ENCODE measurements around the gene CEP57L1.
A peak's percentile ranks its signal among the peaks of the same experiment; 100 is the strongest.
"Not testable (repeated sequence)": the region's sequence is repeated elsewhere in the genome, so short reads cannot be mapped to it uniquely, and the experiment has no call there.

The CEP57L1 gene

DNA sequence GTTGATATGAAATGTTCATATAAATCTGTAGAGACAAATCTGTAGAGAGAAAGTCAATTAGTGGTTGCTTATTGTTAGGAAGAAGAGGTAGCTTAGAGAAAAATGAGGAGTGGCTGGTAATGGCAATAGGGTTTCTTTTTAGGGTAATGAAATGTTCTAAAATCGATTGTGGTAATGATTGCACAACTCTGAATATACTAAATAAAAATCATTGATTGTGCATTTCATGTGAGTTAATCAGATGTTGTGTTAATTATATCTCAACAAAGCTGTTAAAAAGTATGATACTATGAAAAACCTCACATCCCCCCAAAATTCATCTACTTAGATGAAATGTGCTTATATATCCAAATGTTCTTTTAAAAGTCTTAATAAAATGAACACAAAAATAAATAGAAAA, 84.2 kb downstream of the CEP57L1 start:
- DNase-seq: no peak

DNA sequence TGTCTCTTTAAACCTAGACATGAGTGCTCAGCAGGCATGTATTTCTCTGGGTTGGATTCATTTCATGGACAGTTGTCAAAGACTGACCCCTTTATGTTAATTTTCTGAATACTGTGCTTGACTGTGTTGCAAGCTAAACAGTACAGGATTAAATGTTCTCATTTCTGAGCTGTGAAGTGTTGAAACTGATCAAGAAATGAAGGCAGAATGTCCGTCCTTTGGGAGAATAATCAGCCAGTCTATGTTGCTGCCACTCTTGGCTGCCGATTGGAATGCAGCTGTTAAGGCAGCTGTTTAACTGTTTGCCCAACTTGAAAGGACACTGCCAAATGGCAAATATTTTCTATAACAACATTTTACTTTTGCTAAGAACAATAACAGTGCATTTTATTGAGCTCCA, 87.3 kb downstream of the CEP57L1 start:
- peak; percentile 16 for DNase-seq

DNA sequence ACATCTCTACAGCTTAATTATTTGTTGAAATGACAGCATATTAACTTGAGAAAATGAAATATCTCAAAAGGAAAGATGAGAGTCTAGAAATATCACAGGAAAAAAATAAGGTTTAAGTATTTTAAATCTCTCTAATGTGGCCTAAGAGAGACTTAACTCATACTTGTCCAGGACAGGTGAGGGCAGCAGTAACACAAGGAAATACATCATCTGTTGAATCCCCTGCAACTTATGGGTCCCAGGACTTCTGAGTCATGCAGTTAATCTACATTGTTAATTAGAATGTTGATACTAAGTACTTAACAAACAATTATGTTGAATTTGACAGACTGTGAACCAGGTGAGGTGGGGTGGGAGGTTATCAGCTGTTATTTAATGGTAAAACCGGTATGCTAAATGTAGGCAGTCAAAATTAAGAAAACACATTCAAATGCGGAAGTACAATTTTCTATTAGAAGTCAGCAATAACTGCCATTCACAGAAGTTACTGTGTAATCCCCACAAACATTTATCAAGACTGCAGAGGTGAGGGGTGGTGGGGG, 87.9 kb downstream of the CEP57L1 start:
- DNase-seq: no peak

DNA sequence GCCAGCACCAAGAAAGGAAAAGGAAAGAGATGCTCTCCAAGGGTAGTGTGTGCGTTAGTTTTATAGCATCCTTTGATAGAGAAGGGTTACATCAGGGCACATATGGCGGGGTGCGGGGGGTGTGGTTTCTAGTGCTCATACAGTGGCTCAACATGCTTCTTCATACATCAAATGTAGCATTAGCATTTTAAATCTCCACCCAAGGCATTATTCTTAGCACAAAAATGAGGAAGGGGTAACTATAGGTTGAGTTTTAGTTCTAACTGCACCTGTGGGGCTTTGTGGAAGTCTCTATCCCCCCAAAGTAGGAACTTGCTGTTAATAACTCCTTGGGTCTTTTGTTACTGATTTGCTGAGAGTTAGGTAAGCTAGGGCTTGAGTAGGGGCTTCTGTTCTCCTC, 89.3 kb downstream of the CEP57L1 start:
- DNase-seq: no peak

DNA sequence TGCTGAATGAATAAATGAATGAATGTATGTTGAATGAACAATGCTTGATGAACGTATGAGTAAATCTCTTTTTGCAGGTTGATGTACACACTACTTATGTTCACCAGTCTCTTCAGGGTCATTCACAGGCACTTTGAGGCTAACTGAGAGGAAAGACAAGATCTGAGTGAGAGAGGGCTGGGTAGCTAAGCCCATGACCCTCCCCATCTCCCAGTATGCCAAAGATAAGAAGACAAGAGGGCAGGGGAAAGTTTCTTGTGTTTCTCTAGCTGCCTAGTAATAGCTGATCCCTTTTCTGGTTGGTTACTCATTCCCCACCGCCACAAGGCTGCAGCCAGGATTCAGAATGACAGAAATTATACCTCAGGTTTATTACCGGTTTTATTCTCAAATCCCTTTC, 90.7 kb downstream of the CEP57L1 start:
- no peak for DNase-seq

DNA sequence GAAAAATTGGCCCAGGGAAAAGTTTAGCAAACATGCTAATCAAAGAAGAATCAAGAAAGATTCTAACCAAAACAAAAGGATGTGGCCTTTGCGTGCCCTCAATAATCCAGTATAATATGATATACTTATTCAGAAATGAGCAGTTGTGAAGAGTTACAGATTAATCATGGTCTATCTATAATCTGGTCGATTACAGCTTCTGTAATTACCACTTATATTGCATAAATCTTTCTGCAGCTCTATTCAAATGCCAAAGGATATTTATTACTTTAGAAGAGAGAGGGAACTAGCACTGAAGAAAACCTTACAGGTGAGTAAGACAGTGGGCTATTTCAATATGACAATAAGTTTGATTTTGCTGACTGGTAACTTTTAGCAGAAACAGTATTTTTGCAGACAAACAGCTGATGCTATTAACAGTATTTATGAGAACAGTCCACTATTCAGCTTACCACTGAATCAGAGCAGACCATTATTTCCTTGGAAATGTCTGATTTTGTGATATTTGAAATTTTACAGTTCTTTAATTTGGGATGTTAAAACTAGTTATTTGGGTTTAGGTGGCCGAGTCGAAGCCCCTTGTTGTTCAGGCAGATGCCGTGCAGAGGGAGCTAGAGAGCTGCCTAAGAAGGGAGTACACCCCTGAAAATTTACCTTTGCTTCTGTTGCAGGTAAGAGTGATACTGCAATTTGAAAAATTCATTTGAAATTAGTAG, 92.2 kb downstream of the CEP57L1 start:
- peak; percentile 72 for DNase-seq

DNA sequence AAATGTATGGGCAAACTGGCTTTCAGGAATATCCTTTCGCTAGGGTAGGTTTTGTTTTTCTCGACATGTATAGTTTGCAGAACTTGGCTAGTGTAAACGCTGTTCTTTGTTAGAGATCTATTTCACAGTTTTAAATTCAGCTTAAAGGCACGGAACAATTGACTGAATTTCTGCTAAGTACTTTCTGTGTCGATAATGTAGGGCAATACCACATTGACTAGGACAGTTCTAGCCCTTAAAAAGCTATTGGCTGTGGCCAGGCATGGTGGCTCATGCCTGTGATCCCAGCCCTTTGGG, 92.8 kb downstream of the CEP57L1 start:
- DNase-seq: no peak

DNA sequence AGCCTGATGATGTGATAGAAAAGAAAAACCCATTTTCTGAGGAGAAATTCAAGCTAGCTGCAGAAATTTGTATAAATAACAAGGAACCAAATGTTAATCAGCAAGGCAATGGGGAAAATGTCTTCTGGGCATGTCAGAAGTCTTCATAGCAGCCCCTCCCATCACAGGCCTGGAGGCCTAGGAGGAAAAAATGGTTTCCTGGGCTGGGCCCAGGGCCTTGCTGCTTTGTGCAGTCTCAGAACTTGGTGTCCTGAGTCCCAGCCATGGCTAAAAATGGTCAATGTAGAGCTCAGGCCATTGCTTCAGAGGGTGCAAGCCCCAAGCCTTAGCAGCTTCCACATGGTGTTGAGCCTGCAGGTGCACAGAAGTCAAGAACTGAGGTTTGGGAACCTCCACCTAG, 96.1 kb downstream of the CEP57L1 start:
- DNase-seq: not testable (repeated sequence)

DNA sequence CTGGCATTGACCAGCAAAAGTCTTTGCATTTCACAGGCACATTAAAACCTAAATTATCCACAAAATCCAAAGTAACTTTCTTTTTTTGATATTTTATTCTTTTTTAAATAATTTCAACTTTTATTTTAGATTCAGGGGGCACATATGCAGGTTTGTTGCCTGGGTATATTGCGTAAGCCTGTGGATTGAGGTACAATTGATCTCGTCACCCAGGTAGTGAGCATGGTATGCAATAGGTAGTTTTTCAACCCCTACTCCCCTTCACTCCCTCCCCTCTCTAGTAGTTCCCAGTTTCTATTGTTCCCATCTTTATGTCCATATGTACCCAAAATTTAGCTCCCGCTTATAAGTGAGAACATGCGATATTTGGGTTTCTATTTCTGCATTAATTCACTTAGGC, 97.6 kb downstream of the CEP57L1 start:
- DNase-seq: no peak

DNA sequence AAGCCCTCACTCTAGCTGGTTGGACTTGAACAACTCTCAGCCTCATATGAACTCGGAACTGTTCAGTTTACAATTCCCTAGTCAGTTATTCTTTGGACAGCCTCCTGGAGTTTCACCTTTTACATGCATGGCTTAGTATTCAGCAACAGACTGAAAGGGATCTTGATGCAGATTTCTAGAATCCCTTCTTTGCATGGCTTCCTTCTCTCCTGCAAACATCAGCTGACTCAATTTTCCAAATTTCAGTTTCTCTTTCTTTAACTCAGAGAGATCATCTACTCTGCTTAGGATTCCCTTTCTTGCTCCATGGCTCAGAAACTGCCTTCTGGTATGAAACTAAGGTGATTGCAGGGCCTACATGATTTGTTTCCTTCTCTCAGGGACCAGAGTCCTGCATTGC, 99.6 kb downstream of the CEP57L1 start:
- no peak for DNase-seq

DNA sequence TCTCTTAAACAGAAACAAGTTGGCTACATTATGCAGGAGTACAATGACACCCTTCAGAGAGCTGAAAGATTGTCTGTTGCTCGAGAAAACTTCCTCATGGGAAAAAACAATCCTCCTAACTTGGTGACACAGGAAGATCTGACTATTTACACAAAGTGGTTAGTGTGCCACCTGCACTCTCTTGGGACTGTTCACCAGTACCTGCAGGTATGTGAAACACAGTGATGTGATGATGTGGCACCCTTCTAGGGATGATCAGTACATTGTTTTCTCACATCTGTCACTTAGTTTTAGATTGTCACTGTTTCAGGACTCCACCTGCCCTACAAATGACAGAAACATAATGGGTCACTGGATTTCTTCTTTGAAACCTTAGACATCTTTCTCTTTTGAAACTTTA, 101.8 kb downstream of the CEP57L1 start:
- no peak for DNase-seq

DNA sequence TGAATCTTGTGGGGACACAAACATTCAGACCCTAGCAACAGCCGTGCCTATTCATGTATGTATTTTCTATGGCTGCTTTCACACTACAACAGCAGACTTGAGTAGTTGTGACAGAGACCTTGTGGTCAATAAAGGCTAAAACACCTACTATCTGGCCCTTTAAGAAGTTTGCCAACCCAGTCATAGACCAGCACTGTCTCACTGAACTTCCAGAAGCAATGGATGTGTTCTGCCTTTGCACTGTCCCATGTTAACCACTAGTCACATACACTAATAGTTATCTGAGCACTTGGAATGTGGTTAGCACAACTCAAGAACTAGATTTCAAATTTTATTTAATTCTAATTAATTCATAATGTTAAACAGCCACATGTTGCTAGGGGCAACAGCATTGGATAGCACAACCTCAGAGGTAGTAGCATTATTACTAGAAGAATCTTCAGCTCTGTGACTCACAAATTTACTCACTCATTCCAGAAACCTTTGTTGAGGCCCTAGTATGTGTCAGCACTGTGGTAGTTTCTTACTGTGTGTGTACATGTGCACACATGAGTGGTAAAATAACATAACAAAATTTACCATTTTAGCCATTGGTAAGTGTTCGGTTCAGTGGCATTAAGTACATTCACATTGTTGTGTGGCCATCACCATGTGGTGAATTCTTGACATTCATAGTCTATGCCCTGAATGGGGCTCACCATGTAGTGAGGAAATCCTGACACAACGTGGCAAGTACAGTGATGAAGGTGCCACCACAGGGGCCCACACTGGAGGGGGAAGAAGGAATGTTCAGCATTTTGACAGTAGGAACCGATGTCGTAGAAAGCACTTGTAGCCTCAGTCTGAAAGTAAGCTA, 107.3 kb downstream of the CEP57L1 start:
- DNase-seq: no peak

DNA sequence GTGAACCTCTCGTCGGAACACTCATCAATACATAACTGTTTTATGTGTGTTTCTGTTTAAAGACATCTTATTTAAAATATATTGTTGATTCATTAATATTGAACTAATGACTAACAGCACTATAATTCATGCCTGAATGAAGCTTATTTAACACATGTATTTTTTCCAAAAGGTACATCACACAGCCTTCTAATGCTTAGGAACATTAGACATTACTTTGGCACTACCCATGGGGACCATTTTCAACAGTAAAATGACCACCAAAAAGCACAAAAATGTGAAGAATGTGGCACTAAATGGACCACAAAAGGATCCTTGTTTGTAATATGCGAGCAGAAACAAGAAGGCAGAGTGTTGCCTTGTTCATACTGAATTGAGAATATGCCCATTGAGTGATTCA, 109.2 kb downstream of the CEP57L1 start:
- DNase-seq: no peak

DNA sequence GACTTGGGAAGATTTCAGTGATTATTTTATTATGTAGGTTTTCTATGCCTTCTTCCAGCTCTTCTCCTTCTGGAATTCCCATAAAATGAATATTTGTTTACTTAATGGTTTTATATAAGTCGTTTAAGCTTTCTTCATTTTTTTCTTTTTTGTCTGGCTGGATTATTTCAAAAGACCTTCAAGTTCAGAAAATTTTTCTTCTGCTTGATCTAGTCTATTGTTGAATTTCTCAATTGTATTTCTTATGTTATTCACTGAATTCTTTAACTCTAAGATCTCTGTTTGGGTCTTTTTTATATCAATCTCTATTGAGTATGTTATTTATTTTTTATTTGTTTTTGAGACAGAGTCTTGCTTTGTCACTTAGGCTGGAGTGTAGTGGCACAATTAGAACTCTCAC, 117.4 kb downstream of the CEP57L1 start:
- no peak for DNase-seq
